Astrocyte of the spinal cord (primary cell): ENCODE results near the gene SMIM27.

Experiments used
- DNase-seq: peaks from one replicate; pipeline ENCODE4 v3.0.0; 2011; ENCODE audit warnings: low read depth, low spot score
- H3K4me3 ChIP-seq: 2 replicates; pipeline ENCODE4 v1.5.1; 2011; ENCODE audit warnings: low read depth, mild to moderate bottlenecking, low read length, moderate library complexity
- in situ Hi-C: cut with HindIII; loops from 2 replicates; pipeline ENCODE4 v1.10.0; 2017; ENCODE audit warnings: low sequenced_read_pairs
- TF ChIP-seq, protein P1 (sequence below): IDR thresholded peaks from 2 replicates; pipeline ENCODE4 v1.5.1; 2012; ENCODE audit warnings: low read depth, mild to moderate bottlenecking, low read length, inconsistent platforms

SMIM27 gene

DNA sequence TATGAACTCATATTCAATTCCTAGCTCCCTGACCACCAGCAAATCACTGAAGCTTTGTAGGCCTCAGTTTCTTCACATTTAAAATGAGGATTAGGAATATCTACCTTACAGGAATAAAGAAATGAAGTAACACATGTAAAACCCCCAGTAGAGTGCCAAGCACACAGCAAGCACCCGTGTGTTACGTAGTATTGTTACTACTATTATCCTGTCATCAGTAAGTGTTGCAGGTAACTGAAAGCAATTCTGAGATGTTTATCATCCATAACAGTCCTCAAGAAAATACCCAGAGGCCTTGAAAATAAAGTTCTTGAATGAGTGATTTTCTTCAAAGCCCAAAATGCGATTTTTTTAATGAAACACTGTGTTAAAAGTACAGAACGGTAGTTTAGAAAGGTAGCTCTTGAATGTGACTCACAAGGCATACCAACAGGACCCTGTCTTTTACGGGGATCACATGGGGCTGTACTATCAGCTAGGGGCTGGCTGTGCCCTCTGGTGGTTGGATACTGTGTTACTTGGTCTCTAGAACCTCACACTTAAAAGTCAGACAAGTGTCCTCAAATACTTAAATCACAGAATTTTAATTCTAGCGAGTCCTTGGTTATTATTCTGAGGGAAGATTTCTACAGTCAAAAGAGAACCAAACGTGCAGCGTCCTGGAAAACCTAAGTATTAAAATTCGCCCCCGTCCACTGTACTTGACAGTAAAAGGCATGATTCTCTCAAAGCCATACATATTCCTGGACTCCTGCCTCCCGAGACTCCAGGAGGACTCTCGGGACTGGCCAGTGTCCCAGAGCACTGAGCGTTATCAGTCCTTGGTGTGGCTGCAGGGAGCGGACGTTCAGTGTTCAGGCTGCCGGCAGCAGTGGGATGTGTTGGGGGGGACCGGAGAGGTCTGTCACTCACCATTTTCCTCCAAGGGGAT is 20.1 kb downstream of the SMIM27 start:
- TF ChIP-seq, protein P1, sequence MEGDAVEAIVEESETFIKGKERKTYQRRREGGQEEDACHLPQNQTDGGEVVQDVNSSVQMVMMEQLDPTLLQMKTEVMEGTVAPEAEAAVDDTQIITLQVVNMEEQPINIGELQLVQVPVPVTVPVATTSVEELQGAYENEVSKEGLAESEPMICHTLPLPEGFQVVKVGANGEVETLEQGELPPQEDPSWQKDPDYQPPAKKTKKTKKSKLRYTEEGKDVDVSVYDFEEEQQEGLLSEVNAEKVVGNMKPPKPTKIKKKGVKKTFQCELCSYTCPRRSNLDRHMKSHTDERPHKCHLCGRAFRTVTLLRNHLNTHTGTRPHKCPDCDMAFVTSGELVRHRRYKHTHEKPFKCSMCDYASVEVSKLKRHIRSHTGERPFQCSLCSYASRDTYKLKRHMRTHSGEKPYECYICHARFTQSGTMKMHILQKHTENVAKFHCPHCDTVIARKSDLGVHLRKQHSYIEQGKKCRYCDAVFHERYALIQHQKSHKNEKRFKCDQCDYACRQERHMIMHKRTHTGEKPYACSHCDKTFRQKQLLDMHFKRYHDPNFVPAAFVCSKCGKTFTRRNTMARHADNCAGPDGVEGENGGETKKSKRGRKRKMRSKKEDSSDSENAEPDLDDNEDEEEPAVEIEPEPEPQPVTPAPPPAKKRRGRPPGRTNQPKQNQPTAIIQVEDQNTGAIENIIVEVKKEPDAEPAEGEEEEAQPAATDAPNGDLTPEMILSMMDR = peak; percentile 73
- peak overlapping the region; percentile 100 for H3K4me3 ChIP-seq
- DNase-seq = peak; percentile 78
- in situ Hi-C loops = no loop called here

- in situ Hi-C loops = no loop called here
- H3K4me3 ChIP-seq = peak within 1 kb of the TSS; percentile 100
Measured at GRCh38 chr9:32572900-32573523, 20.9 kb downstream of the SMIM27 start, which contains the start of gene NDUFB6. Gene NDUFB6 (minus strand): TSS chr9:32573159. CDS start chr9:32573060, 99 bp downstream.

DNA sequence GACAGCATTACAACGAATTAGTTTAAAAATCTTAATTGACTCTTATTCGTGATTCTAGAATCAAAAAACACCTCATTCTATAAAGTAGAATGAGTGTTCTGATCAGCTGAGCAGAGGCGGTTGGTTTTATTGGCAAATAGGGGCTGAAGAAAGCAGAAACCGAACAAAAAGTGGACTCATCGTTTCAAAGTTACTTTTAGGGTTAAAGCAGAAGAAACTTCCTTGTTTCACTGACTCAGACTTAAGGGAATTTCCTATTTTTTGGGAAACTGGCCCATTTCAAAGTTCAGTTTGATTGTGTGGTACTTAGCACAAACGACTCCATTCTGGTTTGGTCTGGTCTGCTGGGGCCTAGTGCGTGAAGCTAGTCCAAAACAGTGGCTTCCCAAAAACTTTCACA is 21.7 kb downstream of the SMIM27 start:
- no peak overlapping the region for H3K4me3 ChIP-seq
- no peak for DNase-seq
- in situ Hi-C loops = no loop called here
- TF ChIP-seq, protein P1 = no peak

More at GRCh38 chr9:32572900-32573523, 20.9 kb downstream of the SMIM27 start, which contains the start of gene NDUFB6:
- peak; percentile 95 for DNase-seq
- TF ChIP-seq, protein P1 = no peak

- in situ Hi-C loops = no loop called here
- TF ChIP-seq, protein P1 = no peak
- no peak overlapping the region for H3K4me3 ChIP-seq
- DNase-seq = no peak
Measured at GRCh38 chr9:32574858-32575257, 22.7 kb downstream of the SMIM27 start.

DNA sequence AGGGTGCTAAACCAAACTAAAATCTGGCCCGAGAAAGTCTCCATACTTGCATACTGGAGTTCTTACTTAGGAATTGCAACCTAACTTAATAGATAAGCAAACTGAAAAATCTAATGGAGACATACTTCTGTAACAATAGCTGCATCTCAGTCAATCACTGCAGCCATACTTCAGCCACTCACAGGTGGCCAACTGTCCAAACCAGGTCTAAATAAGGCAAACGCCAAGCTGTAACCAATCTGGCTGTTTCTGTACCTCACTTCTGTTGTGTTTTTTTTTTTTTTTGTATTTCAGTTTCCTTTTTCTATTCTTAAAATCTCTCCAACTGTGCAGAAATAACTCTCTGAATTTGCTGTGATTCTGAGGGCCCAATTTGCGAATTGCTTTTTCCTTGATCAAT is 25.2 kb downstream of the SMIM27 start:
- TF ChIP-seq, protein P1 = no peak
- DNase-seq = no peak
- H3K4me3 ChIP-seq = no peak overlapping the region
- in situ Hi-C loops = no loop called here

- TF ChIP-seq, protein P1 = no peak
- H3K4me3 ChIP-seq = no peak overlapping the region
- in situ Hi-C loops = no loop called here
- DNase-seq = no peak
Measured at GRCh38 chr9:32578976-32579375, 26.8 kb downstream of the SMIM27 start.
